HepG2 (cell line): ENCODE results near the gene SPTAN1.

Experiments used
- ADNP ChIP-seq: sonication (generic); formaldehyde crosslinking; IDR thresholded peaks from 2 replicates; pipeline ENCODE4 v1.4.0; 2020; ENCODE audit warnings: missing genetic modification reagents
- FOSL2 ChIP-seq: sonication (generic); formaldehyde crosslinking; IDR thresholded peaks from 2 replicates; pipeline ENCODE4 v1.4.0; 2020; ENCODE audit warnings: missing genetic modification reagents
- HNRNPLL ChIP-seq: fragments of 200-400 bp; formaldehyde crosslinking; IDR thresholded peaks from 2 replicates; pipeline ENCODE4 v1.6.1; 2017; ENCODE audit warnings: mild to moderate bottlenecking, low read depth, low read length; ENCODE audit not compliant: poor library complexity, severe bottlenecking
- RARG ChIP-seq: sonication (generic); formaldehyde crosslinking; IDR thresholded peaks from 2 replicates; pipeline ENCODE4 v1.4.0; 2020; ENCODE audit warnings: low read depth, mild to moderate bottlenecking, missing genetic modification reagents
- RELA ChIP-seq: sonication (generic); formaldehyde crosslinking; IDR thresholded peaks from 2 replicates; pipeline ENCODE4 v1.4.0; 2020; ENCODE audit warnings: missing genetic modification reagents
- TF ChIP-seq, protein P1 (sequence below), 2 experiments: sonication (generic) in 1 of 2; formaldehyde crosslinking in 1 of 2; IDR thresholded peaks; 2 replicates each; pipeline versions ENCODE4 v1.5.1 to v1.6.1; 2011 to 2020; ENCODE audit warnings: borderline replicate concordance in 1 of 2, low read depth in 1 of 2, low read length in 1 of 2, mild to moderate bottlenecking in 1 of 2, missing genetic modification reagents in 1 of 2, moderate library complexity in 1 of 2
- TF ChIP-seq, protein P2 (sequence below): sonication (generic); formaldehyde crosslinking; IDR thresholded peaks from 2 replicates; pipeline ENCODE4 v1.5.0; 2020; ENCODE audit warnings: mild to moderate bottlenecking, missing genetic modification reagents, moderate library complexity

DNA sequence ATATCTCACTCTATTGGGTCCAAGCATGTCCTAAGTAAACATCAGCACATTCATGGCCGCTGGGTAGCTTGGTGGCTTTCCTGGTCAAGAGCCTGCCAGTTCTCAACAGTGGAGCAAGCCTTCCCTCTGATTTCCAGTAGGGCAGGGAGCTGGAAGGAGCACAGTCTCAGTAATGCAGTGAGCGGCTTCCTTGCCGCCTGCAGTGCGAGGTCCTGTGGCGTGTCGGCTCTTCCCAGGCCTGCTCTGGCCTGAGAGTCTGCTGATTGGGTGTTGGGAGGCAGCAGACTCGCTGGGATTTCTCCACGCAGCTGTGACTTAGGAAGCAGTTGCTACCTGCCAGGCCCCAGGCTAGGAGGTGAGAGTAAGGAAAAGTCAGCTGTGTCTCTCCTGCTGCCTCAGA is 51.3 kb downstream of the SPTAN1 start:
- TF ChIP-seq, protein P1, sequence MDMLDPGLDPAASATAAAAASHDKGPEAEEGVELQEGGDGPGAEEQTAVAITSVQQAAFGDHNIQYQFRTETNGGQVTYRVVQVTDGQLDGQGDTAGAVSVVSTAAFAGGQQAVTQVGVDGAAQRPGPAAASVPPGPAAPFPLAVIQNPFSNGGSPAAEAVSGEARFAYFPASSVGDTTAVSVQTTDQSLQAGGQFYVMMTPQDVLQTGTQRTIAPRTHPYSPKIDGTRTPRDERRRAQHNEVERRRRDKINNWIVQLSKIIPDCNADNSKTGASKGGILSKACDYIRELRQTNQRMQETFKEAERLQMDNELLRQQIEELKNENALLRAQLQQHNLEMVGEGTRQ (IDR thresholded peaks at IDR 0.05; ENCODE audit: low read depth, low read length), result no peak
- TF ChIP-seq, protein P1 (CRISPR knock-in tag; IDR thresholded peaks at IDR 0.05; ENCODE audit: borderline replicate concordance), result no peak
- no peak for TF ChIP-seq HNRNPLL
- TF ChIP-seq RELA (CRISPR knock-in tag), result no peak
- no peak for TF ChIP-seq ADNP (CRISPR knock-in tag)
- TF ChIP-seq RARG (CRISPR knock-in tag), result no peak
- TF ChIP-seq FOSL2 (CRISPR knock-in tag), result no peak
- TF ChIP-seq, protein P2, sequence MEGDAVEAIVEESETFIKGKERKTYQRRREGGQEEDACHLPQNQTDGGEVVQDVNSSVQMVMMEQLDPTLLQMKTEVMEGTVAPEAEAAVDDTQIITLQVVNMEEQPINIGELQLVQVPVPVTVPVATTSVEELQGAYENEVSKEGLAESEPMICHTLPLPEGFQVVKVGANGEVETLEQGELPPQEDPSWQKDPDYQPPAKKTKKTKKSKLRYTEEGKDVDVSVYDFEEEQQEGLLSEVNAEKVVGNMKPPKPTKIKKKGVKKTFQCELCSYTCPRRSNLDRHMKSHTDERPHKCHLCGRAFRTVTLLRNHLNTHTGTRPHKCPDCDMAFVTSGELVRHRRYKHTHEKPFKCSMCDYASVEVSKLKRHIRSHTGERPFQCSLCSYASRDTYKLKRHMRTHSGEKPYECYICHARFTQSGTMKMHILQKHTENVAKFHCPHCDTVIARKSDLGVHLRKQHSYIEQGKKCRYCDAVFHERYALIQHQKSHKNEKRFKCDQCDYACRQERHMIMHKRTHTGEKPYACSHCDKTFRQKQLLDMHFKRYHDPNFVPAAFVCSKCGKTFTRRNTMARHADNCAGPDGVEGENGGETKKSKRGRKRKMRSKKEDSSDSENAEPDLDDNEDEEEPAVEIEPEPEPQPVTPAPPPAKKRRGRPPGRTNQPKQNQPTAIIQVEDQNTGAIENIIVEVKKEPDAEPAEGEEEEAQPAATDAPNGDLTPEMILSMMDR (CRISPR knock-in tag), result no peak
